Endothelial cell of umbilical vein (primary cell): ENCODE measurements around the gene UAP1L1. TPM values are rescaled to one million over a fixed set of nuclear protein-coding genes. Genes with fewer than 3 reads are reported as not detected.

Source experiments
- BruUV-seq: library from RNA; stranded (reverse); fragments of 400-500 nt; replicated peaks from 2 replicates; lab custom pipeline; 2021; lab: Mats Ljungman, UMichigan
- CTCF ChIA-PET: fragments of 300-600, 350-600 bp; sonication (Branson Sonifier 250); formaldehyde crosslinking; loops from one replicate; lab custom pipeline; 2021; ENCODE audit warnings: antibody characterized with exemption, inconsistent platforms; lab: Charles Lee
- POLR2A ChIA-PET: fragments of 300-600, 350-600 bp; sonication (Branson Sonifier 250); formaldehyde crosslinking; loops from one replicate; lab custom pipeline; 2021; ENCODE audit warnings: antibody characterized with exemption, inconsistent platforms; lab: Charles Lee
- DNase-seq: peaks from one replicate; pipeline ENCODE4 v3.0.0-alpha.2; 2011; ENCODE audit warnings: low read depth, low spot score
- FAIRE-seq: peaks from 2 replicates; lab custom pipeline; 2011; peaks lifted over from hg19 to GRCh38; lab: Jason Lieb, UNC
- H2AFZ ChIP-seq: 2 replicates; pipeline ENCODE4 v1.6.0; 2012; ENCODE audit warnings: low read depth, low read length, control low read depth, inconsistent platforms
- H3K27ac ChIP-seq: 2 replicates; pipeline ENCODE4 v1.5.1; 2011; ENCODE audit warnings: low read depth, mild to moderate bottlenecking, control low read depth, low read length, moderate library complexity; ENCODE audit not compliant: insufficient read depth
- H3K27me3 ChIP-seq, 2 experiments: 2 replicates each; pipeline versions ENCODE4 v1.6.0 to v1.6.1; 2011; ENCODE audit warnings: low read length in 2 of 2, mixed read lengths in 1 of 2; ENCODE audit not compliant: control insufficient read depth in 2 of 2, insufficient read depth in 2 of 2
- H3K36me3 ChIP-seq, 2 experiments: 2 replicates in 1 of 2; 3 replicates in 1 of 2; pipeline ENCODE4 v1.5.1; 2011; ENCODE audit warnings: low read length in 2 of 2, mild to moderate bottlenecking in 1 of 2, moderate library complexity in 1 of 2; ENCODE audit not compliant: control insufficient read depth in 2 of 2, insufficient read depth in 2 of 2; ENCODE audit errors: extremely low read depth in 1 of 2
- H3K4me1 ChIP-seq: 3 replicates; pipeline ENCODE4 v1.5.1; 2011; ENCODE audit warnings: mild to moderate bottlenecking, low read length; ENCODE audit not compliant: control insufficient read depth, insufficient read depth; ENCODE audit errors: extremely low read depth
- H3K4me2 ChIP-seq: 2 replicates; pipeline ENCODE4 v1.6.1; 2011; ENCODE audit warnings: low read length, control low read depth, mixed read lengths; ENCODE audit not compliant: insufficient read depth
- H3K4me3 ChIP-seq, 3 experiments: fragments of 200-600 bp in 1 of 3; sonication (generic), shearing (Covaris generic) in 1 of 3; replicated peaks in 1 of 3; 2 replicates each; pipeline ENCODE4 v1.5.1; 2011 to 2016; ENCODE audit warnings: control low read depth in 3 of 3, low read length in 3 of 3, mild to moderate bottlenecking in 2 of 3, inconsistent platforms in 1 of 3, low read depth in 1 of 3, moderate library complexity in 1 of 3; ENCODE audit not compliant: insufficient read depth in 1 of 3
- H3K79me2 ChIP-seq: 2 replicates; pipeline ENCODE4 v1.6.0; 2012; ENCODE audit warnings: low read length, inconsistent platforms; ENCODE audit not compliant: control insufficient read depth, insufficient read depth
- H3K9ac ChIP-seq: replicated peaks from 2 replicates; pipeline ENCODE3; 2011; ENCODE audit warnings: low read length, control low read depth; ENCODE audit not compliant: insufficient read depth; ENCODE audit errors: extremely low read depth
- H3K9me1 ChIP-seq: replicated peaks from 3 replicates; pipeline ENCODE4 v1.6.0; 2011; ENCODE audit warnings: mild to moderate bottlenecking, low read length; ENCODE audit not compliant: control insufficient read depth, insufficient read depth; ENCODE audit errors: extremely low read depth
- H3K9me3 ChIP-seq: replicated peaks from 2 replicates; pipeline ENCODE4 v1.5.1; 2012; ENCODE audit warnings: low read length, inconsistent platforms; ENCODE audit not compliant: control insufficient read depth, insufficient read depth
- H4K20me1 ChIP-seq: replicated peaks from 2 replicates; pipeline ENCODE3; 2011; ENCODE audit warnings: mild to moderate bottlenecking, low read length; ENCODE audit not compliant: control insufficient read depth, insufficient read depth; ENCODE audit errors: extremely low read depth
- EZH2 ChIP-seq: IDR thresholded peaks from 2 replicates; pipeline ENCODE4 v1.6.1; 2012; ENCODE audit warnings: borderline replicate concordance, low read depth, mild to moderate bottlenecking, moderate library complexity, low read length, inconsistent platforms; ENCODE audit not compliant: severe bottlenecking
- FOS ChIP-seq: IDR thresholded peaks from 2 replicates; pipeline ENCODE4 v1.6.1; 2011; ENCODE audit warnings: mild to moderate bottlenecking, low read length, moderate library complexity, borderline replicate concordance; ENCODE audit not compliant: insufficient read depth
- GATA2 ChIP-seq: IDR thresholded peaks from 2 replicates; pipeline ENCODE4 v1.7.0; 2011; ENCODE audit warnings: low read depth, mild to moderate bottlenecking, moderate library complexity, mixed read lengths, low read length; ENCODE audit not compliant: insufficient read length, insufficient read depth
- JUN ChIP-seq: IDR thresholded peaks from 2 replicates; pipeline ENCODE4 v1.6.1; 2011; ENCODE audit warnings: borderline replicate concordance, low read depth; ENCODE audit not compliant: insufficient read length, insufficient read depth
- MYC ChIP-seq: IDR thresholded peaks from one replicate; pipeline ENCODE4 v1.6.1; 2011; ENCODE audit warnings: mild to moderate bottlenecking, low read depth, low read length
- POLR2A ChIP-seq: IDR thresholded peaks from 2 replicates; pipeline ENCODE4 v1.6.1; 2012; ENCODE audit warnings: low read depth, mild to moderate bottlenecking, control low read depth, low read length
- POLR2AphosphoS5 ChIP-seq: IDR thresholded peaks from 2 replicates; pipeline ENCODE4 v1.6.1; 2012; ENCODE audit warnings: low read depth, mild to moderate bottlenecking, control low read depth, low read length, moderate library complexity; ENCODE audit not compliant: insufficient read depth
- dilution Hi-C: fragments of 300-500 bp; cut with MboI; formaldehyde crosslinking; loops from one replicate; pipeline ENCODE4 v1.15.0; 2019; ENCODE audit warnings: low sequenced_read_pairs; ENCODE audit not compliant: extremely low pct_ligation_motif_present
- intact Hi-C: fragments of 100-400 bp; cut with micrococcal nuclease; formaldehyde crosslinking; loops from one replicate; pipeline ENCODE4 v1.10.0; 2022
- polyA plus RNA-seq, 4 experiments: library from polyadenylated mRNA; depleted of rRNA in 3 of 4; stranded (reverse) in 3 of 4; unstranded in 1 of 4; fragments of >200 nt; gene quantifications; 2 replicates each; pipeline versions ENCODE4 v1.2.1 to v1.2.3, GENCODE V29; 2011 to 2012; ENCODE audit warnings: missing spikeins in 1 of 4
- total RNA-seq: library from RNA; stranded (reverse); gene quantifications from 2 replicates; pipeline ENCODE4 v1.2.3, GENCODE V29; 2021
- TF ChIP-seq, protein P1 (sequence below), 2 donors: IDR thresholded peaks; 1 replicate in 1 of 2; 2 replicates in 1 of 2; pipeline ENCODE4 v1.5.1; 2011; ENCODE audit warnings: low read length in 2 of 2, mild to moderate bottlenecking in 2 of 2, moderate library complexity in 2 of 2, control low read depth in 1 of 2, inconsistent platforms in 1 of 2, low read depth in 1 of 2; ENCODE audit not compliant: insufficient read depth in 1 of 2; ENCODE audit errors: extremely low read depth in 1 of 2
- TF ChIP-seq, protein P2 (sequence below): IDR thresholded peaks from 2 replicates; pipeline ENCODE4 v1.6.1; 2011; ENCODE audit not compliant: insufficient read depth, insufficient read length

The UAP1L1 gene
- total and polyA plus RNA-seq, 2 donors (not counting 3 experiments of a cell fraction or from before 2014, with no cell fraction given), result 26.0 to 41.7 TPM

DNA sequence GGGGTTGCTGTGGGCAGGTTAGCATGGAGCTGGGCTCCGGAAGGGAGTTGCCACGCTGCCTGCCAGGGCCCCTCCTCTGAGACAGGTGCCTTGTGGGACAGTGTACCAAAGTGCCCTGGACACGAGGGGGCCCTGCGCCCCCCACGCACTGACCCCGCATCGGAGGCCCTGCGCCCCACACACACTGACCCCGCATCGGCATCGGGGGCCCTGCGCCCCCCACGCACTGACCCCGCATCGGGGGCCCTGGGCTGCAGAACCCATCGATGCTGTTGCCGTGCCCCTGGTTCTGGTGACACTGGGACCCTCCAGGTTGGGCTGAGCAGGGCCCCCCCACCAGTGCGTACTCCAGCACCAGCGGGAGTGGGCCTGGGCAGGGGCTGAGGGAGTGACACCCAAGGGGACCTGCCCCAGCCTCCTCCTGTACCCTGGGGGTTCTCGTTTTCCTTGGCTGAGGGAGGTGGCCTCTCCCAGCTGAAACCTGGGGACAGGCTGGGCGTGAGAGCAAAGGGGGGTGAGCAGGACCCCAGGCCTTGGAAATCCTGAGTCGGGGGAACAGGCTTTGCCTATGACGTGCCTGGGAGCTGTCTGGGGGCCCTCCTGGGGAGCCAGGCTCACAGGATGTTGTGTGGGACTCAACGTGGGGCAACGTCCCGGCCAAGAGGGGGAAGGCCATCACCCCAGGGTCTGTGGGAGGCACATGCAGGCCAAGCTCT lies 13.8 kb upstream of the UAP1L1 start:
- no peak overlapping the region for H3K4me3 ChIP-seq
- H3K27me3 ChIP-seq, result no peaks in the 10 kb centered on the region
- ChIA-PET CTCF (interaction anchor here (0.6 to 2.3 kb wide), 22 partner anchors 8 to 285 kb away, joined by 3 to 52 read pairs (median 8); partner anchors contain the start of genes MAN1B1, NPDC1, RNF224 and TMEM141), POLR2A (interaction anchor here (1.0 kb wide), 1 partner anchor 16 kb away, joined by 4 read pairs; no protein-coding TSS in a partner anchor)
- dilution Hi-C loops, result no loop called here
- no TSS peak for BruUV-seq
- no peaks in the 10 kb centered on the region for H3K9me1 ChIP-seq
- DNase-seq, result no peak
- no peaks in the 10 kb centered on the region for H3K36me3 ChIP-seq
- no peaks in the 10 kb centered on the region for H3K9me3 ChIP-seq
- no peaks in the 10 kb centered on the region for H4K20me1 ChIP-seq
- TF ChIP-seq JUN (no peak), POLR2AphosphoS5 (no peak), EZH2 (no peak), MYC (no peak), FOS (no peak), GATA2 (no peak), POLR2A (no peak)
- TF ChIP-seq, protein P1, sequence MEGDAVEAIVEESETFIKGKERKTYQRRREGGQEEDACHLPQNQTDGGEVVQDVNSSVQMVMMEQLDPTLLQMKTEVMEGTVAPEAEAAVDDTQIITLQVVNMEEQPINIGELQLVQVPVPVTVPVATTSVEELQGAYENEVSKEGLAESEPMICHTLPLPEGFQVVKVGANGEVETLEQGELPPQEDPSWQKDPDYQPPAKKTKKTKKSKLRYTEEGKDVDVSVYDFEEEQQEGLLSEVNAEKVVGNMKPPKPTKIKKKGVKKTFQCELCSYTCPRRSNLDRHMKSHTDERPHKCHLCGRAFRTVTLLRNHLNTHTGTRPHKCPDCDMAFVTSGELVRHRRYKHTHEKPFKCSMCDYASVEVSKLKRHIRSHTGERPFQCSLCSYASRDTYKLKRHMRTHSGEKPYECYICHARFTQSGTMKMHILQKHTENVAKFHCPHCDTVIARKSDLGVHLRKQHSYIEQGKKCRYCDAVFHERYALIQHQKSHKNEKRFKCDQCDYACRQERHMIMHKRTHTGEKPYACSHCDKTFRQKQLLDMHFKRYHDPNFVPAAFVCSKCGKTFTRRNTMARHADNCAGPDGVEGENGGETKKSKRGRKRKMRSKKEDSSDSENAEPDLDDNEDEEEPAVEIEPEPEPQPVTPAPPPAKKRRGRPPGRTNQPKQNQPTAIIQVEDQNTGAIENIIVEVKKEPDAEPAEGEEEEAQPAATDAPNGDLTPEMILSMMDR (IDR thresholded peaks at IDR 0.05; ENCODE audit: extremely low read depth in 1 of 2, insufficient read depth in 1 of 2, low read depth in 1 of 2, low read length in 2 of 2), result no peak
- TF ChIP-seq, protein P2, sequence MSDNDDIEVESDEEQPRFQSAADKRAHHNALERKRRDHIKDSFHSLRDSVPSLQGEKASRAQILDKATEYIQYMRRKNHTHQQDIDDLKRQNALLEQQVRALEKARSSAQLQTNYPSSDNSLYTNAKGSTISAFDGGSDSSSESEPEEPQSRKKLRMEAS, result no peak
- no peaks in the 10 kb centered on the region for H3K4me1 ChIP-seq
- H3K9ac ChIP-seq, result no peak overlapping the region
- H2AFZ ChIP-seq, result no peak overlapping the region
- intact Hi-C loops, result loop anchor here (1.0 kb wide), 2 partner anchors 34 to 276 kb away; no protein-coding TSS in a partner anchor
- no peak overlapping the region for H3K4me2 ChIP-seq
- H3K27ac ChIP-seq, result no peak overlapping the region
- FAIRE-seq, result no peak
- H3K79me2 ChIP-seq, result peaks cover 3% of the 10 kb centered on the region
